ENCODE measurements around the gene MYH9.
"Not testable (repeated sequence)": the region's sequence is repeated elsewhere in the genome, so short reads cannot be mapped to it uniquely, and the experiment has no call there.

Gene MYH9

DNA sequence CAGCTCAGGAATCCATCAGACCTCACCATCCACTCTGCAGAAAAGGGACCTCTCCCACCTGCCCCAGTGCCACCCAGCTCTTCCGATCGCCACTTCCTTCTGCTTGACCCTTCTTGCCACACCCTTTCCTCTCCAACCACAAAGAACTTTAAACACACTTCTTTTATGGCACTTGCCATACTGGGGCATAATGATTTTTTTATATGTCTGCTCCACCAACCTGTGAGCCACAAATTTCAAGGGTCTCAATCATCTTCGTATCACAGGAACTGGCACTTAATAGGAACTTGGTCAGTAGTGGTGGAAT, 11.7 kb upstream of the MYH9 start:
- TF ChIP-seq, protein P1, sequence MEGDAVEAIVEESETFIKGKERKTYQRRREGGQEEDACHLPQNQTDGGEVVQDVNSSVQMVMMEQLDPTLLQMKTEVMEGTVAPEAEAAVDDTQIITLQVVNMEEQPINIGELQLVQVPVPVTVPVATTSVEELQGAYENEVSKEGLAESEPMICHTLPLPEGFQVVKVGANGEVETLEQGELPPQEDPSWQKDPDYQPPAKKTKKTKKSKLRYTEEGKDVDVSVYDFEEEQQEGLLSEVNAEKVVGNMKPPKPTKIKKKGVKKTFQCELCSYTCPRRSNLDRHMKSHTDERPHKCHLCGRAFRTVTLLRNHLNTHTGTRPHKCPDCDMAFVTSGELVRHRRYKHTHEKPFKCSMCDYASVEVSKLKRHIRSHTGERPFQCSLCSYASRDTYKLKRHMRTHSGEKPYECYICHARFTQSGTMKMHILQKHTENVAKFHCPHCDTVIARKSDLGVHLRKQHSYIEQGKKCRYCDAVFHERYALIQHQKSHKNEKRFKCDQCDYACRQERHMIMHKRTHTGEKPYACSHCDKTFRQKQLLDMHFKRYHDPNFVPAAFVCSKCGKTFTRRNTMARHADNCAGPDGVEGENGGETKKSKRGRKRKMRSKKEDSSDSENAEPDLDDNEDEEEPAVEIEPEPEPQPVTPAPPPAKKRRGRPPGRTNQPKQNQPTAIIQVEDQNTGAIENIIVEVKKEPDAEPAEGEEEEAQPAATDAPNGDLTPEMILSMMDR (IDR thresholded peaks at IDR 0.05; ENCODE audit: low read depth, low read length, missing control alignments), result no peak
- H3K4me3 ChIP-seq (replicated peaks; ENCODE audit: low read depth, low read length), result no peak overlapping the region
- no peak for DNase-seq (ENCODE audit: extremely low read depth, low read depth)

DNA sequence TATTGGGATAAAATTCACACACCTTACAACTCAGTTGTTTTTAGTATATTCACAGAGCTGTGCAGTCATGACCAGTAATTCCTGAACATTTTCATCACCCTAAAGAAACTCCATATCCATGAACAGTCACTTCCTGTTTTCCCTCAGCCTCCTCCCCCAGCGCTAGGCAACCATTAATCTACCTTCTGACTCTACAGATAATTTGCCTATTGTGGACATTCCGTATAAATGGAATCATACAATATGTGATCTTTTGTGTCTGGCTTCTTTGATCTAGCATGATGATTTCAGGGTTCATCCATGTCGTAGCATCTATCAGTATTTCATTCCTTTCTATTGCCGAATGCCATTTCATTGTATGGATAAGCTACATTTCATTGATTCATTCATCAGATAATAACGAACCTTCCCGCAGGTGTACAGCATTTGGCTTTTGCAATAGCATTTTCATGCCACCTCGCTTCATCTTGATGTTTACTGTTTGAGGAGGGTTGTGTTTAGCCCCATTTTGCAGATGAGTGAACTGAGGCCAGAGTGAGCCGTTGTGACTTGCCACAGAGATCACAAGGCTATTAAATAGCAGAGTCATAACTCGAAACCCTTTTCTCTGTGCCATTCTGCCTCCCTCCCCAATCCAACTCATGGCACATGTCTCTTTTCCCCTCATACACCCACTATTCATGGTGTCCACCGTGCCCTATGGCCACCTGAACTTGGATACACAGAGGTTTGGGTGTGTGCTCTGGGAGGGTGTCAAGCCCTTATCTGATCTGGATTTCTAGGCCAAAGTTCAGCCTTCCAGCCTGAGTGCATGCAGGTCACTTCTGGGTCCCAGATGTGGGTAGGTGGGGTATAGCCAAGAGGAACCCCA, 11.1 kb upstream of the MYH9 start:
- H3K4me3 ChIP-seq (replicated peaks; ENCODE audit: low read depth, low read length), result no peak overlapping the region
- no peak for DNase-seq (ENCODE audit: extremely low read depth, low read depth)
- TF ChIP-seq, protein P1 (IDR thresholded peaks at IDR 0.05; ENCODE audit: low read depth, low read length, missing control alignments), result no peak

DNA sequence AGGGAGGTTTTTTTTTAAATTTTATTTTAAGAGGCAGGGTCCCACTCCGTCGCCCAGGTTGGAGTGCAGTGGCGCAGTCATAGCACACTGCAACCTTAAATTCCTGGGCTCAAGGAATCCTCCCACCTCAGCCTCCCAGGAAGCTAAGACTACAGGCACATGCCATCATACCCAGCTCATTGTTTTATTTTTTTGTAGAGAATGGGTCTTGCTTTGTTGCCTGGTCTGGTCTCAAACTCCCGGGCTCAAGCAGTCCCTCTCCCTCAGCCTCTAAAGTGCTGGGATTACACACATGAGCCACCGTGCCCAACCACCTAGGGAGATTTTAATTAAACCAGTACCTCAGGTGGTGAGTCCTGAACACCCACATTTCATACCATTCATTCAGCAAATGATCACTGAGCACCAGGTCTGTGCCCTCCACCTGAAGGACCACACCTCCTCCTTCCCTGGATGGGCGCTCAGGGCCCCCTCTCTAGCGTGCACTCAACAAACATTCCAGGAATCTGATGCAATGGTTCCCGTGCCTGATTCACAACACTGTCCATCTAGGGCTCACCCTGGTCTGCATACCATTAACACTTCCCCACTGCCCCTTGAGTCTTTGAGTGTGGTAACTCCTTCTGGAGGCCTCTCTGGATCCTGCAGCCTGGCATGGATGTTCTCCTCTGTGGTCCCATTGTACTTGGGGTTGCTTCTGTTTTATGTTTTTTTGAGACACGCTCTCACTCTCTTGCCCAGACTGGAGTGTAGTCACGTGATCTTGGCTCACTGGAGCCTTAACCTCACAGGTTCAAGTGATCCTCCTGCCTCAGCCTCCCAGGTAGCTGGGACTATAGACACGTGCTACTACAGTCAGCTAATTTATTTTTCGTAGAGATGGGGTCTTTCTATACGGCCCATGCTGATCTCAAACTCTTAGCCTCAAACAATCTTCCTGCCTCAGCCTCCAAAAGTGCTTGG, 9.6 kb upstream of the MYH9 start:
- DNase-seq (ENCODE audit: extremely low read depth, low read depth), result no peak
- H3K4me3 ChIP-seq (replicated peaks; ENCODE audit: low read depth, low read length), result no peak overlapping the region
- TF ChIP-seq, protein P1 (IDR thresholded peaks at IDR 0.05; ENCODE audit: low read depth, low read length, missing control alignments), result no peak

- TF ChIP-seq, protein P1 (IDR thresholded peaks at IDR 0.05; ENCODE audit: low read depth, low read length, missing control alignments), result no peak
- H3K4me3 ChIP-seq (replicated peaks; ENCODE audit: low read depth, low read length), result no peak overlapping the region
- DNase-seq (ENCODE audit: extremely low read depth, low read depth), result no peak
Measured at GRCh38 chr22:36395915-36396314, 8.1 kb upstream of the MYH9 start.

DNA sequence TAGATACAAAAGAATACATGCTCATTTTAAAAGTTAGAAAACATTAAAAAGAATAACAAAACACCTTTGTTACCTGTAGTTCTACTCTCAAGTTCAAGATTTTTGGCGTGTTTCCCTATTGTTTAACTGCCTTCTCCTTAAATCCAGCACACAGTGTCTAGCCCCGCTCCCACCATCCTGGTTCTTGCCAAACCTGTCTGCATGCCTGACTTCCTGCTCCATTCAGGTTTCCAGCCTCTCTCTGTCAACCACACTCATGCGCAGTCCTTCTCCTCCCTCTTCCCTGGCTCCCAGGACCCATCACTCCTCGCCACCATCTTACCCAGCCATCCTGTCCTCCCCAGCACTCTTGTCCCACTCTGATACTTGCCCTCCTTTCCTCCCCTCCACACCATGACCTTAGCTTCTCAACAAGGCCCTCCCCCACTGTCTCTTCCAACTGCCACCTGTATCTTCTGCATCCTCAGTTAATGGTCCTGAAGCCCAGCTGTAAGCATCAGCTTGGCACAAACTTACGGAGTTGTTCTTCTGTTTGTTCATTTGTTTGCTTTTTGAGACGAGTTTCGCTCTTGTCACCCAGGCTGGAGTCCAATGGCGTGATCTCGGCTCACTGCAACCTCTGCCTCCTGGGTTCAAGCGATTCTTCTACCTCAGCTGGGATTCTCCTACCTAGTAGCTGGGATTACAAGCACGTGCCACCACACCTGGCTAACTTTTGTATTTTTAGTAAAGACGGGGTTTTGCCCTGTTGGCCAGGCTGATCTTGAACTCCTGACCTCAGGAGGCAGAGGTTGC, 7.5 kb upstream of the MYH9 start:
- TF ChIP-seq, protein P1 (IDR thresholded peaks at IDR 0.05; ENCODE audit: low read depth, low read length, missing control alignments), result no peak
- no peak for DNase-seq (ENCODE audit: extremely low read depth, low read depth)
- no peak overlapping the region for H3K4me3 ChIP-seq (replicated peaks; ENCODE audit: low read depth, low read length)

- TF ChIP-seq, protein P1 (IDR thresholded peaks at IDR 0.05; ENCODE audit: low read depth, low read length, missing control alignments), result no peak
- H3K4me3 ChIP-seq (replicated peaks; ENCODE audit: low read depth, low read length), result no peak overlapping the region
- DNase-seq (ENCODE audit: extremely low read depth, low read depth), result no peak
Measured at GRCh38 chr22:36391638-36392037, 3.9 kb upstream of the MYH9 start.

- not testable (repeated sequence) for H3K4me3 ChIP-seq (replicated peaks; ENCODE audit: low read depth, low read length); DNase-seq (ENCODE audit: extremely low read depth, low read depth)
Measured at GRCh38 chr22:36389122-36389521, 1.4 kb upstream of the MYH9 start.
